Right lung (tissue), 5 donors: ENCODE results near the gene ABCF3. TPM values are rescaled to one million over a fixed set of nuclear protein-coding genes. Genes with fewer than 3 reads are reported as not detected.

ENCODE experiments used
- DNase-seq, 2 donors: peaks; one replicate each; pipeline ENCODE4 v3.0.0-alpha.2; 2013
- polyA plus RNA-seq, 5 donors: library from polyadenylated mRNA; unstranded; fragments of 120-200 nt; gene quantifications; one replicate each; pipeline versions ENCODE4 v1.2.1 to v1.2.3, GENCODE V29; 2013; ENCODE audit warnings: inconsistent platforms in 1 of 5, low replicate concordance in 1 of 5; ENCODE audit not compliant: insufficient read length in 5 of 5, insufficient read depth in 1 of 5

Gene ABCF3
- polyA plus RNA-seq, 5 donors = 52.0 to 70.3 (median 63.0) TPM

DNA sequence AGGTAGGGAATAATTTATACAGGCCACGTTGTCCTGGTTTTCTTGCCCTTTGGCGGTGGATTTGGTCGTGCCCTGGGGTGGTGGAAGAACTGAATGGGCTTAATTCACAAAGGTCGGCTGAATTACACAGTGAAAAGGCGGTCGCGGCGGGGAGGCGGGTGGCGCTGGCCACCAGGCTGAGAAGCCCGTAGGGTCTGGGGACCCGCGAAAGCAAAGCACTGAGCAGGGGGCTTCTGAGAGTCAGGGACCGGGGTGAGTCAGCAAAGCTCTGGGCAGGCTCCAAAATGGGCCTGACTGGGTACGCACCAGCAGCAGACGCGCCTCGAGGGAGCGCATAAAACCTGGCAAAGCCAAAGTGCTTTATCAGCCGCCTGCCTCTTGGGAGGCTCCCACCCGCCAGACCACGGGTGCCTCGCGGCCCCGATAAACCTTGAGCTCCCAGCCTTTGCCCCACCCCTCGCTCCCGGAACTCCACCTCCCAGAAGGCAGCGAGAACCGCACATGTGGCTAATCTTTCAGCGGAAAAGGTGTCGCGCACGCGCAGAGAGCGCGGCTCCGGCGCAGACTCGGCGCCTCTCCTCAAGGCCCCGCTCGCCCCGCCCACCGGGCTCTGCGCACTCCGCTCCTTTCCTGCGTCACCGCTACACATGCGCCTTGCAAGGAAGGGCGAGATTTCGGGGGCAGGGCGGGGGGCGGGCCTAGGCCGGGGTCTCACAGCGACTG, 377 bp upstream of the ABCF3 start:
- DNase-seq = peak; percentile 100

DNA sequence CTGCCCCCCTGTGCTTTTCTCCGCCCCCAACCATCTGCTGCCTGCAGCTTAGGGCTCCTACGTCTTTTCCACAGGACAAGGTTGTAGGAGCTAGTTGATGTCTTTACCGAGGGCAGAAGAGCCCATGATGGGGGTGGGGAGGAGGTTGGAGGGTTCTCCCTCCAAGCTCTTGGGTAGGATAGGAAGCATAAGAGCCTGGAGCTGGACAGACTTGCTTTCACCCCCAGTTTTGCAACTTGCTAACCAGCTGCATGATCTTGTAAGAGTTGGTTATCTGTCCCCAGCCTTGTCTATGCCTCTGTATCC, 856 bp downstream of the ABCF3 start:
- DNase-seq = no peak

DNA sequence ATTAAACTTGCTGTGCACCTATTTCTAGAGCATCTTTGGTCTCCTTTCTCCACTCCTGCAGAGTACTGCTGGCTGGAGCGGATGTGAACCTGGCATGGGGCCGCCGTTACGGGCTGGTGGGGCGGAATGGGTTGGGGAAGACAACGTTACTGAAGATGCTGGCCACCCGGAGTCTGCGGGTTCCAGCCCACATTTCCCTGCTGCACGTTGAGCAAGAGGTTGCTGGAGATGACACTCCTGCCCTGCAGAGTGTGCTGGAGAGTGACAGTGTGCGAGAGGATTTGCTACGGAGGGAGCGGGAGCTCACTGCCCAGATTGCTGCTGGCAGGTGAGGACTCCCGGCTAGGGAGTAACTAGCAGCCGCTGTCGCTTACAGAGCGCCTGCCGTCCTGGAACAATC, 2.1 kb downstream of the ABCF3 start:
- no peak for DNase-seq

GRCh38 chr3:184189421-184189820, 3.4 kb downstream of the ABCF3 start:
- no peak for DNase-seq

DNA sequence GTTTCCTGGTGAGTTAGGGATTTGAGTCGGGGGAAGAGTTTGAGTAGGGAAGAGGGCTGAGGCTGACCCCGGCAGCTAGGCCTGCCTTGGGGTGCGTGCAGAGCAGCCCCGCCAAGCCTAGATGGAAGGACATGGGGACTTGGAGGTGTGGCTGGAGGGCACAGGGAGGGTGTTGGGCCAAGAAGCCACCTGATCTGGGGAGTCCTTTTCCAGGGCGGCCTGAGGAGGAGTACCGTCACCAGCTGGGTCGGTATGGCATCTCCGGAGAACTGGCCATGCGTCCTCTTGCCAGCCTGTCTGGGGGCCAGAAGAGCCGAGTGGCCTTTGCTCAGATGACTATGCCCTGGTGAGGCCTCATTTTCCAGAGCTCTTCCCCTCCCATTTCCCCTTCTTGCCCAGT, 6.9 kb downstream of the ABCF3 start:
- DNase-seq = no peak

DNA sequence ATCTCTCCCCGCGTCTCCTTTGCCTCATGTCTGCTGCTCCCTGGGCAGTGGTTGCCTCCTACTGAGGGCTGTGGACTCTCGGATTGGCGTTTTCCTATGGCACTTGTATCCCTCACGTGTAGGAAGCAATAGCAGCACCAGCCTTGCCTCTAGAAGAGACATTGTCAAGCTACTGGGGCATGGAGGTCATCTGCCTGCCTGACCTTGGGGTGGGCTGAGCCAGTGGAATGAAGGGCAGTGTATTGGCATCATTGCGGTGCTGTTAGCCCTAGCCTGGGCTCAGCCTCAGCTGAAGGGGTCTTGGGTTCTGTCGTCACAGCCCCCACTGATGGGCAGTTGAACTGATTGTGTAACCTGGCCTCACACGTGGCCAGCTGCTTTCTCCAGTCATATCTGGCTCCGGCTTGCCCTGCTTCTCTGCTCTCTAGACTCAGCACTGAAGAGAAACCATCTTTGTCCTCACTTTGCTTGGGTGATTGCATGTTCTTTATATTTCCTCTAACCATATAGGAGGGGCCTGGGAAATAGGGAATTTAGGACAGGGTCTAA, 8.1 kb downstream of the ABCF3 start:
- DNase-seq = no peak

GRCh38 chr3:184196536-184196935, 10.5 kb downstream of the ABCF3 start:
- DNase-seq = no peak

DNA sequence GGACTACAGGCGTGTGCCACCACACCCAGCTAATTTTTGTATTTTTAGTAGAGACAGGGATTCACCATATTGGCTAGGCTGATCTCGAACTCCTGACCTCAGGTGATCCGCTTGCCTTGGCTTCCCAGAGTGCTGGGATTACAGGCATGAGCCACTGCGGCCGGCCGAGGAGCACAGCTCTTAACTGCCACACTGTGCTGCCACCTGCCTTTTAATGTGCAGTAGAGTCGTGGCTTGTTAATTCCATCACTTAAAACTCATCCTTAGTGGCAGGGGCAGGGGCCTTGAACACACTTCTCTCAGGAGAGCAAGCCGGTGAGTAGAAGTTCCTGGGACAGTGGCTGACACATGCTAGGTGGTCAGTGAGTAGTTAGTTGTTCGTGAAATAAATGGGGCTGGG, 12.5 kb downstream of the ABCF3 start:
- no peak for DNase-seq

DNA sequence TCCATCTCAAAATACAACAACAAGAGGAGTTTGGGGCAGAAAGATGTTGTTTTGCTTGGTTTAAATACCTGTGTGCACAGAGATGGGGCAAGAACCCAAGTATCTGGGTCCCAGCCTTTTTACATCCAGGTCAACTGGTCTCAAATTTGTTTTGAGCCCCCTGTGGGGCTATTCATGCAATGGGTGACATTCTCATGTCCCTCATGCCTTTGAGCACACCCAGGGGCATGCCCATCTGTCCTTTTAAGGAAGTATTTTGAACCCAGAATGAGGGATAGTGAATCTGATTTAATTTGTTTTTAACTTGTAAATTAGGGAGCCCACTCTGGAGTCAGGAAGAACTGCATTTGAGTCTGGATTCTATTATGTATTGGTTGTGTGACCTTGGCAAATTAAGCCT, 14.8 kb downstream of the ABCF3 start:
- no peak for DNase-seq

DNA sequence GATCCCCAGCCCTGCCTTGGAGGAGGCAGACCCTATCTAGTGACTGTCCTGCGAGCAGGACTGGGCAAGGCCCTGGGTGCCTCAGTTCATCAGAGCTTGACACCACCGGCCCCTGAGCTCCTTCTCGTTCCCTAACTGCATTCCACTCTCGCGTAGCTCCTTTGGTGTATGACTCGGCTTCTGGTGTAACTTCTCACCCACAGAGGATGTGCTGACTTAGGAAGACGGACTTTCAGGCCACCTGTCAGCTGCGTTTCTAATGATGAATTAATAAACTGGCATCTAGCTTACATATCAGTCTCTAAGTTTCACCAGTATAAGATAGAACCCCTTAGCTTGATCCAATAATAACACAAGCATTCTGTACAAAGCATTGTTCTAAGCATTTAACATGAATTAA, 17.5 kb downstream of the ABCF3 start:
- DNase-seq = no peak

DNA sequence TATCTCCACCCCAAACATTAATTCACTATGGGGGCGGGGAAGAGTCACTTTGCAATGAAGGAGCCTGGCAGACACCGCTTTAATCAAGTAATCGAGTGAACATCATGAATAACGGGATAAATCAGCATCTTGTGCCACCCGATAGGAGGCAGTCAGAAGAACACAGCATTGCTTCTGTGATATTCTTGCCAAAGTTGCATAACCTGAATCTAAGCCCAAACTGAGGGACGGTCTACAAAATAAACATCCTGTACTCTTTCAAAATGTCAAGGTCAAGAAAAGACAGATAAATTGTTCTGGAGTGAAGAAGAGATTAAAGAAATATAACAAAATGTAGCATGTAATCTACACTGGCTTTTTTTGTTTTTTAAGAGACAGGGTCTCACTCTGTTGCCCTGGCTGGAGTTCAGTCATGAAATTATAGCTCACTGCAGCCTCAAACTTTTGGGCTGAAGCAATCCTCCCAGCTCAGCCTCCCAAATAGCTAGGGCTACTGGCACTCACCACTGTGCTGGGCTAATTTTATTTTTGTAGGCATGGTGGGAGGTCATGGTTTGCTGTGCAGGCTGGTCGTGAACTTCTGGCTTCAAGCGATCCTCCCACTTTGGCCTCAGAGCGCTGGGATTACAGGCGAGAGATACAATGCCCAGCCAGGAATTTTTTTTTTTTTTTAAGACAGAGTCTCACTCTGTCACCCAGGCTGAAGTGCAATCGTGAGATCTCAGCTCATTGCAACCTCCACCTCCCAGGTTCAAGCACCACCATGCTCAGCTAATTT, 23.3 kb downstream of the ABCF3 start:
- DNase-seq = no peak

- DNase-seq = no peak
Measured at GRCh38 chr3:184211297-184211696, 25.3 kb downstream of the ABCF3 start.

- no peak for DNase-seq
Measured at GRCh38 chr3:184211718-184212117, 25.7 kb downstream of the ABCF3 start.

DNA sequence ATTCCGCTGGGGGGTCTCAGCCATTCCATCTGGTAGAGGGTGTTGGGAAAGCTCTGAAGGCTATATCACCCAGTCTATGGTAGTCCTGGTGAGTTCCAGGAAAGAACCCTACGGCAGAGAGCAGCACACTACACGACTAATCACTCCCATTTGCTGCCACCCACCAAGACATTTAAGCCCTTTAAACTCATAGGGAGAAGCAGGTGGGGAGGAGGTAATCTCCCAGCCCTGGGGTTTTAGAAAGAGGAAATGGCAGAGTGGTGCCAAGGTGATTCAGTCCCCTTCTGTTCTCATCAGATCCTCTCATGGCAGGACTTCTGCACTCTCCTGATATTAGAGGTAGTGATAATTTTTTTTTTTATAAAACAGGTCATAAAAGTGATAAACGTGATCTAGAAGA, 32.8 kb downstream of the ABCF3 start:
- no peak for DNase-seq

DNA sequence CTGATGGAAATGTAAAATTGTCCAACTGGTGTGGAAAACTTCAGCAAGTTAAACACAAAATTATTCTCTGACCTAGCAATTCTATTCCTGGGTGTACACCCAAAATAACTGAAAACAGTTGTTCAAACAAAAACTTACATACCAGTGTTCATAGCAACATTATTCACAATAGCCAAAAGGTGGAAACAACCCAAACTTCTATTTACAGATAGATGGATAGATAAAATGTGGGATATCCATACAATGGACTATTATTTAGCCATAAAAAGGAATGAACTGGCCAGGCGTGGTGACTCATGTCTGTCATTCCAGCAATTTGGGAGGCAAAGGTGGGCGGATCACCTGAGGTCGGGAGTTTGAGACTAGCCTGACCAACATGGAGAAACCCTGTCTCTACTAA, 36.5 kb downstream of the ABCF3 start:
- no peak for DNase-seq

DNA sequence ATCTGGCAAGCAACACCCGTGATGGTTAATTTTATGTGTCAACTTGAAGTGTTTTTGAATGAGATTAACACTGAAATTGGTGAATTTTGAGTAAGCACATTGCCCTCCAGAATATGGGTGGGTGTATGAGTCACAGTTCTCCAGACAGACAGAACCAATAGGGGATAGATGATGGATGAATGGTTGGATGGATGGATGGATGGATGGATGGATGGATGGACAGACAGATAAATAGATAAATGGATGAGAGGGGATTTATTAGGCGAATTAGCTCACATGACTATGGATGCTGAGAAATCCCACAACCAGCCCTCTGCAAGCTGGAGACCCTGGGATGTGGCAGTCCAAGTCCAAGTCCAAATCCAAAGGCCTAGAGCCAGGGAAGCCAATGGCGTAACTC, 37.9 kb downstream of the ABCF3 start:
- no peak for DNase-seq

DNA sequence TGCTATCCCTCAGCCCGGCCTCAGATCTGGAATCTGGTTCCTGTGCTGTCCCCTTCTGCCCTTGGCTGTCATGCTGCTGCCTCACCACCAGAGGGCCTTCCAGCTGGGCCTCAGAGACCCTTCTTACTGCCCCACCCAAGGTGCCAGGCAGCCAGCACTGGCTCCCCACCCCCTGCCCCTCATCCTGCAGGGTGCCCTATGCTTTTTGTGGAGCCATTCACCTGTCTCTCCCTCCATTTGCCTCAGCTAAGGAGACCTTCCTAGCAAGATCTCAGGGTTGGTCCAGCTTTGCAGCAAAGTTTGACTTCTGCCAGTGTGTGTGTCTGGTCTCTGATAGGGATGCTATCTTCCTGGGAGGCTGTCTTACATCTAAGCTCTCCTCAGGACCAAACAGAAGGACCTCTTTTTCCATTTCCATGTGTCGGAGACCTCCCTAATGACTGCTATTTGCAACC, 41.5 kb downstream of the ABCF3 start:
- DNase-seq = no peak

DNA sequence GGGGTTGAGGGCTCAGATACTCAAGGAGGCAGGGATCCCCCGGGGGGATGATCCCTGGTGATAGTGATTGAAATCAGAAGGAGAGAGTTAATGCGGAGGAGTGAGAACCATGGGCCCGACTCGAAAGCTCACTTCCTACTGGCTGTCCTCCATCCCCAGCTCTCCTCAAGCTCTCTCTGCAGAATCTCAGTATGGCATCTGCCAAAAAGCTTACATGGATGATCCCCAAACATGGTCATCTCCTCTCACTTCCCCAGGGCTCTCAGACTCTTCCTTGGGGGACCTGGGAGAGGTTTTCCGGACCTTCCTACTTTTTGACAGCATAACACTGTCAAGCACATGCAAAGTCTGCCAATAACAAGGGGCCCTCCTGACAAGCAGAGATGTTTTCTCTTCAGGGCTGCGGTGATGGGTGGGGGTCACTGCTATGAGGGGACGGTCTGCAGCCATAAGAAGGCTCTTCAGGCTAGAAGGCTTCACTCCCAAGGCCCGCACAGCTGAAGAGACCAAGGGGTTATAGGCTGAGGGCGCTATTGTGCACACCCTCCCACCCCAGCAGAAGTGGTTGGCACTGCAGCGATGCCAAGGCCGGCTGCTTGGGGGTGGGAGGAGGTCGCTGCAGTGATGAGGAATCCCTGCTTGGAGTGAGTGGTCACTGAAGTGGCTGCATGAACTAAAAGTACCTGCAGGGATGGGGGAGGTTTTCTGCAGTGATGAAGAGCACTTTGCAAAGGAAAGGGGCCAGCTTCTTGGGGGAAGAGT, 42.6 kb downstream of the ABCF3 start:
- DNase-seq = no peak

DNA sequence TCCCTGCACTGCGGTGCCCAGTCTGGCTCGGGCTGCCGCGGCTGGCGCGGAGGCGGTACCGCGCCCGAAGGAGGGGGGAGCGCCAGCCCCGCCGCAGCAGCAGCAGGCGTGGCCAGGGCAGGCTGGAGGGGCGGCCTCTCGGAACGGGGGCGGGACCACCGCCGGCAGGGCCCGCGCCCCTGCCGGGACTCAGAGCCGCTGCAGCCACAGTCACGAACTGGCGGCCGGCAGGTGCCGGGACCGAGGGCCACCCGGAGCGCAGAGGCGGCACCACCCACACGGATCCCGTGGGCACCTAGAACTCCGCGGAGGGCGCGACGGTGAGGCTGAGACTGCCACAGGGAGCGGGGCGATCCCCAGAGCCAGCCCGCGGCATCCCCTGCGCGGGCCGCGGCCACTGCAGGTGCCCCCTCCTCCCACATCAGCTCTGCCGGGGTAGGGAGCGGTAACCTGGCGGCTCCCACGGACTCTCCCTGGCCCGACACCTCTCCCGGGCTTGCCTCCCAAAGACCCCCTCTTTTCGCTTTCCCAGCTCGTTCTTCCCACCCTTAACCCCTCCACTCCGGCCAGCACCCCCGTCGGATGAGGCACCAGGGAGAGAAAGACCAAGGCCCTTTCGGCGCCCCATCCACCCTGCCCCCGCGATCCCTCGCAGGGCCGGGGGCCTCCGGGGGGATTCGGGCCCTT, 43.5 kb downstream of the ABCF3 start, which contains the start of gene VWA5B2:
VWA5B2 (plus strand) TSS at position 192 of the 687 bp plus-strand sequence. CDS start 944 bp downstream, outside the sequence.
- peak in 1 of 2 donors; percentile 32 for DNase-seq

DNA sequence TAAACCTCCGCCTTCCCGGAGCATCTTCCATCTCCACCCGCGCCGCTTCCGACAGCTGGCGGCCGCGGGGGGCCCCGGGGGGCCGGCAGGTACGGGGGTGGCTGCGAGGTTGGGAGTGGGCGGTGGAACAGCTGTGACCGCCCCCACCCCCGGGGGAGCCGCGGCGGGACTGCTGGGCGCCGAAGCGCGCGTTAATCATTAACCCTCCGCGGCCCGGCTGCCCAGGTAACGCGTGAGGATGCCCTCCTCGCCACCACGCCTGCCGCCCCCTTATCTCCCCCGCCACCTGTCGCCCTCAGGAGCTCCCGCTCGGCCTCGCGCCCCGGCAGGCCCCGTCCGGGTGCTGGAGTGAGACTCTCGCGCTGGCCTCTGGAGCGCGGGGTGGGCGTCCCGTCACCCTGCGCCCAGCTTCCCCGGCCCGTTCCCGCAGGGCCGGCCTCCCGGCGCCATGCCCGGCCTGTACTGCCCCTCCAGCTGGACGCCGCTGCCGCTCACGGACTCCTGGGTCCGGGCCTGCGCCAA, 44.1 kb downstream of the ABCF3 start:
- no peak for DNase-seq
